Choroid plexus epithelial cell (primary cell): ENCODE data around the gene SLC22A4.

Source experiments
- DNase-seq: peaks from one replicate; pipeline ENCODE4 v3.0.0-alpha.2; 2010; ENCODE audit warnings: low read depth
- H3K4me3 ChIP-seq: 2 replicates; pipeline ENCODE4 v1.5.1; 2011; ENCODE audit warnings: low read depth, mild to moderate bottlenecking, control low read depth, low read length, moderate library complexity
- CTCF ChIP-seq: conservative IDR thresholded peaks from 2 replicates; pipeline ENCODE4 v1.5.1; 2011; ENCODE audit warnings: low read depth, mild to moderate bottlenecking, control low read depth, inconsistent platforms, low read length, moderate library complexity

Gene SLC22A4

DNA sequence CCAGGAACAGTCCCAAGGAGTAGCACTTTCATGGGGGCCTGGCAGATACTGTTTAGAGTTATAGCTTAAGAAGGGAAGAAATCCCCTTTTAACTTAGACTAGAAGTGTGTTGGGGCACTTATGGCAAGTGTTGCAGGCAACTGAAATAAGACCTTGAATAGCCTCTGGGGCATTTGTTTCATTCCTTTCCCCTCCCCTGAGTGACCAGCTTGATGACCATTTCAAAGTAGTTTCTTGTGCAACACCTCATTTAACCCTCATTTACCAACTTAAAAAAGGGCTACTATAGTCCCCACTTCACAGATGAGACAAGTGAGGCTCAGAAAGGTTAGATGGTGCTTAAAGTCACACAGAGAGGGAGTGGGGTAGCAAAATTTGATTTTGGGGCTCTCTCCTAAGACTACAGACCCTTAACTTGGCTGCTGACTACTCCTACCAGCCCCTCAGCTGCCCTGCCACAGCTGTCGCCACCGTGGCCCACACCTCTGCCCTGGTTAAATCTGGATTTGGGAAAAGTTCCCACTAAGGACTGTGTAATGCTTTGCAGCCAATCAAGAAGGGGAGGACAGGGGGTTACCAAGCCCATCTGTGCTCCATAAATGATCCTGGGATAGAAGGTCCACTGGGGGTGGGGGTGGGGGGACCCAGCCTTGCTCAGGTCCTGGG, 31.2 kb upstream of the SLC22A4 start:
- H3K4me3 ChIP-seq, result no peak overlapping the region
- TF ChIP-seq CTCF, result no peak
- no peak for DNase-seq

DNA sequence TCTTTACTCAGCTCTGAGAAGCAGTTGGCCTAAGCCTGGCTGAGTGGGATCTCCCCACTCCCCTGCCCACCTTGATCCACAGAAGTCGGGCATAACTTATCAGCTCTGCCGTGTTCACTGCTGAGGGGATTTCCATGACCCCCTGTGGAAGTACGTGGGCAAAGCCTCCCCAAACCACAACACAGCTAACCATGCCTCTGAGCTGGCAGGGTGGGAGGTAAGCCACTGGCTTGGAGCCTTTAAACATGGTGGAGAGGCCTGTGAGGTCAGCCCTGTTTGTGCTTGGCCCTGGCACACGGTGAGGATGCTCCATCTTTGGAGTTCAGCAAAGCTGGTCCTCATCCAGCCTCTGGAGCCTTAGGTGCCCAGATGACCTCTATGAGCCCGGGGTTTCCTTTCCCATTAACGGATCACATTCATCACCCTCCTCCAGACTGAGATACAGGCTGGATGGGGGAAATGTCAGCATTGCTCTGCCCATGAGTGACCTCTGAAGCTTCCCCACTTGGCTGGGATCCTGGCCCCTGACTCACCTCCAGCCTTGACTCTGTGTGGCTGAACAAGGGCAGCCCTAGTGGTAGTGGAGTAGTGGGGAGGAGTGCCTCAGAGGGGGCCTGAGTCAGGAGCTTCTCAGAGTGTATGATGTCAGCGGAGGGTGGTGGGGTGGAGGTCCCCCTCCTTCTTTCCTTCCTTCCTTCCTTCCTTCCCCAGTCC, 30.5 kb upstream of the SLC22A4 start:
- DNase-seq, result peak; percentile 62
- H3K4me3 ChIP-seq, result no peak overlapping the region
- TF ChIP-seq CTCF, result peak; percentile 24

DNA sequence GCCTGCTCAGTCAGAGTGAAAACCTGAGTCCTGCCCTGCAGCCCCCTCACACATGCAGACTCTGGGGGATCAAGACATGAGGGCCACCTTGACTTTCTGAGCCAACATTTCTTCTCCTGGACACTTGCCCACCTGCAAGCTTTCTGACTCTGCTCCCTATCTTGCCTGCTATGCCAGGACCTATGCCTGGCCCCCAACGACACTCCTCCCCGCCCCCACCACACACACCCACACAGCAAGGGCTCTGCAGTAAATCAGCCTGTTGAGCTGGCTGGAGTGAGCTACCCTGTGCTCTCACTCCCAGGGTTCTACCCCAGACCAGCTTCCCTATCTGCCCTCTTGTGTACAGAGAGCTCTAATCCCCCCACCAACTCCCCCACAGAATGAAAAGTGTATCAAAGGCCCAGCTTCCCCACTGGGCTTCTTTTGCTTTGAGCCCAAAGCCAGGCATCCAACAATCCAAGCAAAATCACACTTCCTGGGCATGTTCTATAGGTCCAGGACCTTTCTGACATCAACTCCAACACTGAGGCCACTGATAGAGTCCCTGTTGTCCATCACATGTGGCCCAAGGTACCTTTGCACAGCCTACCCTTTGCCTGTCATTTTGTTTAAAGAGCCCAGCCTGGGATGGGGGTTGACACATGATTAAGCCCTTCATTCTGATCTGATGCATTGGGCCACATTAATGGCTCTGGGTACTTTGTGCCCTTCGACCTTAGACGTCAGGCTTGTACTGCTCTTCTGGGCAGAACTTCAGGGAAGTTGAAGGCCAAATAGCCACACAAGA, 29.5 kb upstream of the SLC22A4 start:
- no peak for TF ChIP-seq CTCF
- no peak overlapping the region for H3K4me3 ChIP-seq
- no peak for DNase-seq

DNA sequence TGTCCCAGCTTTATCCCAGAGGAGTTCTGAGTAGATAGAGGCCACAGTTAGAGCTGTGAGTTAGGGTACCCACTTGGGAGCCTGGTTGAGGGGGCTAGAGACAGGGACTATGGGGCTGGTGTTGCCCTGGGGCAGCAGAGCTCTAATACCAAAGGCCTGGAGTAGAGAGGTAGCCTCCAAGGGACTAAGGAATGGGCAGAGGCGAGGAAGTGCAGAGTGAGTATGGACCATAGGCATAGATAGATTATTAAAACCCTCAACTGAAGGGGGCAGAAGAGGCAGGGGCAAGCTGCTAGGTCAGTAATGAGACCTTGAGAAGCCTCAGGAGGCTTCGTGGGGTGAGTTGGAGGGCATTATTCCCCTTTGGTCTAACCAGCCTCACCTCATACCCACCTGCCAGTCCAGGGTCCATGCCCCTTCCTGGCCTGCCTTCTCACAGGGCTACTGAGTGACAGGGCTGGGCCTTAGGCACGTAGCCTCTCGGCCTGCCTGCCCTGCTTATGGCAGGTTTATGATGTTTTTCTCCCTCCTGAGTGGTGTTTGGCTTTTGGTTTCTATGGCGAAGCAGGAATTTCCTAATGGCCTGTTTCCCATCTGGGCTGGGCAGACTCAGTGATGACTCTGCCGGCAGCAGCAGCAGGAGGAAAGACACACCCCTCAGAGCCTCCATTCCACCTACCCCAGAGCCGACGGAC, 28.7 kb upstream of the SLC22A4 start:
- TF ChIP-seq CTCF, result peak; percentile 25
- peak; percentile 96 for DNase-seq

DNA sequence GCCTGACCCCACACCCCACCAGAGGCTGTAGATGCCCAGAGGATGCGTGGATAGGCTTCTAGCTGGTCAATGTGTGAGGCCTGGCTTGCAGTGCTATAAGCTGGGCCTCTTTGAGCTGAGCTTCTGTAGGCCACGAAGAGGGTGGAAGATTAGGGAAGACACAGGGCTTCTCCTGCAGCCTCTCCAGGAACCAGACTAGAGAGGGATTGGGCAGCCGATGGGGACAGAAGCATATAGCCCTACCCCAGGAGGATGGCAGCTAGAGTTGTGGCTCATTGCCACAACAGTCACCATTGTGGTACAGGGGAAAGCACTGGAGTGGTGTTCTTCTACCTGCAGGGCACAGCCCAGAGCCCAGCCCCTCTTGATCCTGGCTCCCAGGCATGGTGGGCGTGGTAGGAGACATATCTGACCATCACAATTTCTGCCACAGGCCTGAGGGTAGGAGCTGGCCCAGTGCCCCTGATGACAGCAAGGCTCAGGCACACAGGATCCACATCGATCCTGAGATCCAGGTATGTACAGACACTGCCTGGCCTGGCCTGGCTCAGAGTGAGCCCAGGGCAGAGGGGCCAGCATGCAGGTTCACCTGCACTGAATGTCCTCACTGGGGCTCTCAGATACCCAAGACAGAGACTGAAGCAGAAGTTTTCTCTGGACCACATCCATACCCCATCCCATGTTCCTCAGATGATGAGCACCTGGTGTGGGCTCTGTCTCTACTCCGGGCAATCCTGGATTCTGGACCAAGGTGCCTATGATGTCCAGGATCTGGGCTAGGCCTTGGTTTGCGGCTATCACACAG, 28.0 kb upstream of the SLC22A4 start:
- no peak for DNase-seq
- no peak for TF ChIP-seq CTCF
- no peak overlapping the region for H3K4me3 ChIP-seq

More for the DNA sequence above, 28.7 kb upstream of the SLC22A4 start:
- H3K4me3 ChIP-seq, result no peak overlapping the region

GRCh38 chr5:132266836-132267160, 27.4 kb upstream of the SLC22A4 start:
- no peak for TF ChIP-seq CTCF
- DNase-seq, result no peak
- no peak overlapping the region for H3K4me3 ChIP-seq
